ENCODE data around the gene ADA. TPM values are rescaled to one million over a fixed set of nuclear protein-coding genes. Genes with fewer than 3 reads are reported as not detected.

ADA gene
- total RNA-seq, 1 donor from 2014 or later, result 19.2 TPM

DNA sequence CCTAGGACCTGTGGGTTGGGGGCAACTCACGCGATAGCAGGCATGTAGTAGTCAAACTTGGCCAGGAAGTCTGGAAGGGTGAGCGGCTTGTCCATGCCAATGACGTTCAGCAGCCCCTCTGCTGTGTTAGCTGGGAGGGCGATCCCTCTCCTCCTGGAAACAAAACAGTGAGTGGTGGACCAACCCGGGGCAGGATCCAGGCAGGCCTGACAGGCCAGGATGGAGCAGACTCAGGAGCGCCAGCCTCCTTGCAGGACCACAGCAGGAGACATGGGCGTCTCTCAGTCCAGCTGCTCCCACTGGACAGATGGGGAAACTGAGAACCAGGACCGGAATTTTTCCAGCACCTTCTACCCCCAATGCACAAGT is 22.5 kb downstream of the ADA start:
- no peak for DNase-seq (ENCODE audit: low read depth)
- Histone ChIP-seq H3K36me3 (ENCODE audit: control insufficient read depth, insufficient read depth, low read length) (peaks cover 1% of the 10 kb centered on the region), H3K27me3 (ENCODE audit: control insufficient read depth, insufficient read depth, low read length) (no peaks in the 10 kb centered on the region), H3K4me3 (ENCODE audit: low read depth, low read length) (no peak overlapping the region)
- TF ChIP-seq, protein P1, sequence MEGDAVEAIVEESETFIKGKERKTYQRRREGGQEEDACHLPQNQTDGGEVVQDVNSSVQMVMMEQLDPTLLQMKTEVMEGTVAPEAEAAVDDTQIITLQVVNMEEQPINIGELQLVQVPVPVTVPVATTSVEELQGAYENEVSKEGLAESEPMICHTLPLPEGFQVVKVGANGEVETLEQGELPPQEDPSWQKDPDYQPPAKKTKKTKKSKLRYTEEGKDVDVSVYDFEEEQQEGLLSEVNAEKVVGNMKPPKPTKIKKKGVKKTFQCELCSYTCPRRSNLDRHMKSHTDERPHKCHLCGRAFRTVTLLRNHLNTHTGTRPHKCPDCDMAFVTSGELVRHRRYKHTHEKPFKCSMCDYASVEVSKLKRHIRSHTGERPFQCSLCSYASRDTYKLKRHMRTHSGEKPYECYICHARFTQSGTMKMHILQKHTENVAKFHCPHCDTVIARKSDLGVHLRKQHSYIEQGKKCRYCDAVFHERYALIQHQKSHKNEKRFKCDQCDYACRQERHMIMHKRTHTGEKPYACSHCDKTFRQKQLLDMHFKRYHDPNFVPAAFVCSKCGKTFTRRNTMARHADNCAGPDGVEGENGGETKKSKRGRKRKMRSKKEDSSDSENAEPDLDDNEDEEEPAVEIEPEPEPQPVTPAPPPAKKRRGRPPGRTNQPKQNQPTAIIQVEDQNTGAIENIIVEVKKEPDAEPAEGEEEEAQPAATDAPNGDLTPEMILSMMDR (IDR thresholded peaks at IDR 0.05; ENCODE audit: insufficient read depth, low read length, poor library complexity, severe bottlenecking), result no peak

GRCh38 chr20:44627364-44628010 is 24.0 kb downstream of the ADA start:
- no peak overlapping the region for H3K4me3 ChIP-seq (ENCODE audit: low read depth, low read length)
- no peaks in the 10 kb centered on the region for H3K27me3 ChIP-seq (ENCODE audit: control insufficient read depth, insufficient read depth, low read length)
- no peak for DNase-seq (ENCODE audit: low read depth)
- TF ChIP-seq, protein P1 (IDR thresholded peaks at IDR 0.05; ENCODE audit: insufficient read depth, low read length, poor library complexity, severe bottlenecking), result no peak
- peaks cover 1% of the 10 kb centered on the region for H3K36me3 ChIP-seq (ENCODE audit: control insufficient read depth, insufficient read depth, low read length)

GRCh38 chr20:44626278-44626677 is 25.2 kb downstream of the ADA start:
- Histone ChIP-seq H3K4me3 (ENCODE audit: low read depth, low read length) (no peak overlapping the region), H3K27me3 (ENCODE audit: control insufficient read depth, insufficient read depth, low read length) (no peaks in the 10 kb centered on the region), H3K36me3 (ENCODE audit: control insufficient read depth, insufficient read depth, low read length) (peaks cover 1% of the 10 kb centered on the region)
- TF ChIP-seq, protein P1 (IDR thresholded peaks at IDR 0.05; ENCODE audit: insufficient read depth, low read length, poor library complexity, severe bottlenecking), result no peak
- DNase-seq (ENCODE audit: low read depth), result no peak

GRCh38 chr20:44625361-44625760 is 26.1 kb downstream of the ADA start:
- no peak for DNase-seq (ENCODE audit: low read depth)

GRCh38 chr20:44624743-44625271 is 26.7 kb downstream of the ADA start:
- Histone ChIP-seq H3K4me3 (ENCODE audit: low read depth, low read length) (no peak overlapping the region), H3K36me3 (ENCODE audit: control insufficient read depth, insufficient read depth, low read length) (peaks cover 1% of the 10 kb centered on the region), H3K27me3 (ENCODE audit: control insufficient read depth, insufficient read depth, low read length) (no peaks in the 10 kb centered on the region)
- TF ChIP-seq, protein P1 (IDR thresholded peaks at IDR 0.05; ENCODE audit: insufficient read depth, low read length, poor library complexity, severe bottlenecking), result no peak
- no peak for DNase-seq (ENCODE audit: low read depth)

More at GRCh38 chr20:44625361-44625760, 26.1 kb downstream of the ADA start:
- H3K27me3 ChIP-seq (ENCODE audit: control insufficient read depth, insufficient read depth, low read length), result no peaks in the 10 kb centered on the region
- H3K4me3 ChIP-seq (ENCODE audit: low read depth, low read length), result no peak overlapping the region
- TF ChIP-seq, protein P1 (IDR thresholded peaks at IDR 0.05; ENCODE audit: insufficient read depth, low read length, poor library complexity, severe bottlenecking), result no peak
- peaks cover 1% of the 10 kb centered on the region for H3K36me3 ChIP-seq (ENCODE audit: control insufficient read depth, insufficient read depth, low read length)

- DNase-seq (ENCODE audit: low read depth), result no peak
- TF ChIP-seq, protein P1 (IDR thresholded peaks at IDR 0.05; ENCODE audit: insufficient read depth, low read length, poor library complexity, severe bottlenecking), result no peak
- Histone ChIP-seq H3K4me3 (ENCODE audit: low read depth, low read length) (no peak overlapping the region), H3K36me3 (ENCODE audit: control insufficient read depth, insufficient read depth, low read length) (peaks cover 1% of the 10 kb centered on the region), H3K27me3 (ENCODE audit: control insufficient read depth, insufficient read depth, low read length) (no peaks in the 10 kb centered on the region)
These were observed 27.3 kb downstream of the ADA start for GRCh38 chr20:44624152-44624551.

Measured in kidney epithelial cell (primary cell).